ENCODE results near the gene PRELP.

Gene PRELP

DNA sequence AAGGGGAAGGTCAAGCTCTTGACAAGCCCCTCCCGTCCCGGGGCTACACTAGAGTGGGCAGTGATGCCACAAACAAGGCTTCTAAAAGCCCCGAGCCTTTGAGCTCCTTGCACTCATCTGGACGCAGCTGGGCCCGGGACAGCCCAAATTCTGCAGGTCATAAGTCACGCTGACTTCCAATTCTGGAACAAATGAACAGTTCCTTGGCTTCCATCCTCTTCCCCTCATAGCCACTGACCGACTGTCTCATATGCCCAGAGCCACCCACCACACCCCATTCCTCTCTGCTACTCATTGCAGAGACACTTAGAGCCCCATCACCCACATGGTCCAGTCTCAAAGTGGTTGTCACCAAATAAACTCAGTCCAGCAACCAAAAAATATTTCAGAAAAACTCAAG lies 32.8 kb upstream of the PRELP start:
- no peak for TF ChIP-seq NFIC (IDR thresholded peaks at IDR 0.05)
- TF ChIP-seq RAD21 (IDR thresholded peaks at IDR 0.05; ENCODE audit: low read depth) = no peak
- TF ChIP-seq YY1 (IDR thresholded peaks at IDR 0.05; ENCODE audit: low read depth) = no peak
- no peak for TF ChIP-seq CEBPB (IDR thresholded peaks at IDR 0.05)
- TF ChIP-seq TAF1 (IDR thresholded peaks at IDR 0.05; ENCODE audit: low read depth) = no peak
- TF ChIP-seq FOXM1 (IDR thresholded peaks at IDR 0.05; ENCODE audit: borderline replicate concordance, low read depth) = no peak
- no peak for TF ChIP-seq EGR1 (IDR thresholded peaks at IDR 0.05)
- no peak for TF ChIP-seq USF1 (IDR thresholded peaks at IDR 0.05)
- no peak for TF ChIP-seq ZBTB7A (IDR thresholded peaks at IDR 0.05; ENCODE audit: low read depth)
- TF ChIP-seq TEAD4 (IDR thresholded peaks at IDR 0.05) = no peak
- TF ChIP-seq, protein P1, sequence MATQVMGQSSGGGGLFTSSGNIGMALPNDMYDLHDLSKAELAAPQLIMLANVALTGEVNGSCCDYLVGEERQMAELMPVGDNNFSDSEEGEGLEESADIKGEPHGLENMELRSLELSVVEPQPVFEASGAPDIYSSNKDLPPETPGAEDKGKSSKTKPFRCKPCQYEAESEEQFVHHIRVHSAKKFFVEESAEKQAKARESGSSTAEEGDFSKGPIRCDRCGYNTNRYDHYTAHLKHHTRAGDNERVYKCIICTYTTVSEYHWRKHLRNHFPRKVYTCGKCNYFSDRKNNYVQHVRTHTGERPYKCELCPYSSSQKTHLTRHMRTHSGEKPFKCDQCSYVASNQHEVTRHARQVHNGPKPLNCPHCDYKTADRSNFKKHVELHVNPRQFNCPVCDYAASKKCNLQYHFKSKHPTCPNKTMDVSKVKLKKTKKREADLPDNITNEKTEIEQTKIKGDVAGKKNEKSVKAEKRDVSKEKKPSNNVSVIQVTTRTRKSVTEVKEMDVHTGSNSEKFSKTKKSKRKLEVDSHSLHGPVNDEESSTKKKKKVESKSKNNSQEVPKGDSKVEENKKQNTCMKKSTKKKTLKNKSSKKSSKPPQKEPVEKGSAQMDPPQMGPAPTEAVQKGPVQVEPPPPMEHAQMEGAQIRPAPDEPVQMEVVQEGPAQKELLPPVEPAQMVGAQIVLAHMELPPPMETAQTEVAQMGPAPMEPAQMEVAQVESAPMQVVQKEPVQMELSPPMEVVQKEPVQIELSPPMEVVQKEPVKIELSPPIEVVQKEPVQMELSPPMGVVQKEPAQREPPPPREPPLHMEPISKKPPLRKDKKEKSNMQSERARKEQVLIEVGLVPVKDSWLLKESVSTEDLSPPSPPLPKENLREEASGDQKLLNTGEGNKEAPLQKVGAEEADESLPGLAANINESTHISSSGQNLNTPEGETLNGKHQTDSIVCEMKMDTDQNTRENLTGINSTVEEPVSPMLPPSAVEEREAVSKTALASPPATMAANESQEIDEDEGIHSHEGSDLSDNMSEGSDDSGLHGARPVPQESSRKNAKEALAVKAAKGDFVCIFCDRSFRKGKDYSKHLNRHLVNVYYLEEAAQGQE (IDR thresholded peaks at IDR 0.05; ENCODE audit: low read depth) = no peak
- TF ChIP-seq, protein P2, sequence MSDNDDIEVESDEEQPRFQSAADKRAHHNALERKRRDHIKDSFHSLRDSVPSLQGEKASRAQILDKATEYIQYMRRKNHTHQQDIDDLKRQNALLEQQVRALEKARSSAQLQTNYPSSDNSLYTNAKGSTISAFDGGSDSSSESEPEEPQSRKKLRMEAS (IDR thresholded peaks at IDR 0.05) = no peak
- TF ChIP-seq TCF12 (IDR thresholded peaks at IDR 0.05; ENCODE audit: low read depth) = no peak

DNA sequence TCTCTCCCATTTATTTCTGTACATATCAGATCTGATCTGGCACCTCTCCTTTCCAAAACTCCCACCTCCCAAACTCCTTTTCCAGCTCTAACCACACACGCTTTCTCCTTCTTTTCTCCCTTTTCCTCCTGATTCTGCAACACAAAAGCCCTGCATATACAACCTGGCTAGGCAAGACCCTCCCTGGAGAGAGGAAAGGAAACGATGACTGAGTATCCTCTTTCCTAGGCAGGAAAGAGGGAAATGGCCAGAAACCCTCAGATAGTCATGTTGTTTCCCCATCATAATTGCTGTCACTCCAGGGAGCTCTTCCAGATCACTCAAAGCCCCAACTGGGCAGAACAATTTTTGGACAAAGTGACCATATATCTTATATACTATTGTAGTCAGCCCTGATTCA lies 32.3 kb upstream of the PRELP start:
- TF ChIP-seq ZBTB7A (IDR thresholded peaks at IDR 0.05; ENCODE audit: low read depth) = no peak
- TF ChIP-seq, protein P2 (IDR thresholded peaks at IDR 0.05) = no peak
- TF ChIP-seq FOXM1 (IDR thresholded peaks at IDR 0.05; ENCODE audit: borderline replicate concordance, low read depth) = no peak
- no peak for TF ChIP-seq NFIC (IDR thresholded peaks at IDR 0.05)
- no peak for TF ChIP-seq CEBPB (IDR thresholded peaks at IDR 0.05)
- TF ChIP-seq EGR1 (IDR thresholded peaks at IDR 0.05) = no peak
- no peak for TF ChIP-seq RAD21 (IDR thresholded peaks at IDR 0.05; ENCODE audit: low read depth)
- TF ChIP-seq EP300 (IDR thresholded peaks at IDR 0.05; ENCODE audit: borderline replicate concordance) = no peak
- no peak for TF ChIP-seq USF1 (IDR thresholded peaks at IDR 0.05)
- TF ChIP-seq TEAD4 (IDR thresholded peaks at IDR 0.05) = no peak
- no peak for TF ChIP-seq TAF1 (IDR thresholded peaks at IDR 0.05; ENCODE audit: low read depth)
- TF ChIP-seq TCF12 (IDR thresholded peaks at IDR 0.05; ENCODE audit: low read depth) = no peak
- no peak for TF ChIP-seq YY1 (IDR thresholded peaks at IDR 0.05; ENCODE audit: low read depth)
- TF ChIP-seq, protein P1 (IDR thresholded peaks at IDR 0.05; ENCODE audit: low read depth) = no peak
- TF ChIP-seq CREB1 (IDR thresholded peaks at IDR 0.05; ENCODE audit: low read depth) = no peak

DNA sequence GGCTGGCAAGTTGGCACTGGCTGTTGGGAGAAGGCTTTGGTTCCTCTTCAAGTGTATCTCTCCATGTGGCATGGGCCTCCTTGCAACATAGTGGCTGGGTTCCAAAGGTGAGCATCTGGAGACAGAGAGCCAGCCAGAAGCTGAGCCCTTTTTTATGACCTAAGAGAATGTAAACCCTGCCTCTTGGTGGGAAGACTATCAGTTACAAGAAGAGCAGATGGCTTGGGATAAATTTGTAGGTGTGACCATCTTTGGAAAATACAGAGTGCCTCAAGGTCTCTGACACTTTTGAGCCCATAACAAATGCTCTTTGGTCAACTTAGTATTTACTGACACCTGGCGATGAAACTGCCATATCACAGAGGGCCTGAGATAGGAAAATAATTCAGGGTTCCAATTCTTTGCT lies 31.4 kb upstream of the PRELP start:
- no peak for TF ChIP-seq NFIC (IDR thresholded peaks at IDR 0.05)
- TF ChIP-seq, protein P2 (IDR thresholded peaks at IDR 0.05) = no peak
- TF ChIP-seq CEBPB (IDR thresholded peaks at IDR 0.05) = no peak
- no peak for TF ChIP-seq YY1 (IDR thresholded peaks at IDR 0.05; ENCODE audit: low read depth)
- no peak for TF ChIP-seq ZBTB7A (IDR thresholded peaks at IDR 0.05; ENCODE audit: low read depth)
- no peak for TF ChIP-seq TEAD4 (IDR thresholded peaks at IDR 0.05)

GRCh38 chr1:203447151-203447550 lies 28.5 kb upstream of the PRELP start:
- TF ChIP-seq EGR1 (IDR thresholded peaks at IDR 0.05) = no peak
- no peak for TF ChIP-seq CREB1 (IDR thresholded peaks at IDR 0.05; ENCODE audit: low read depth)
- no peak for TF ChIP-seq ZBTB7A (IDR thresholded peaks at IDR 0.05; ENCODE audit: low read depth)
- TF ChIP-seq, protein P2 (IDR thresholded peaks at IDR 0.05) = no peak
- TF ChIP-seq USF1 (IDR thresholded peaks at IDR 0.05) = no peak
- no peak for TF ChIP-seq TEAD4 (IDR thresholded peaks at IDR 0.05)
- no peak for TF ChIP-seq TCF12 (IDR thresholded peaks at IDR 0.05; ENCODE audit: low read depth)
- no peak for TF ChIP-seq NFIC (IDR thresholded peaks at IDR 0.05)

DNA sequence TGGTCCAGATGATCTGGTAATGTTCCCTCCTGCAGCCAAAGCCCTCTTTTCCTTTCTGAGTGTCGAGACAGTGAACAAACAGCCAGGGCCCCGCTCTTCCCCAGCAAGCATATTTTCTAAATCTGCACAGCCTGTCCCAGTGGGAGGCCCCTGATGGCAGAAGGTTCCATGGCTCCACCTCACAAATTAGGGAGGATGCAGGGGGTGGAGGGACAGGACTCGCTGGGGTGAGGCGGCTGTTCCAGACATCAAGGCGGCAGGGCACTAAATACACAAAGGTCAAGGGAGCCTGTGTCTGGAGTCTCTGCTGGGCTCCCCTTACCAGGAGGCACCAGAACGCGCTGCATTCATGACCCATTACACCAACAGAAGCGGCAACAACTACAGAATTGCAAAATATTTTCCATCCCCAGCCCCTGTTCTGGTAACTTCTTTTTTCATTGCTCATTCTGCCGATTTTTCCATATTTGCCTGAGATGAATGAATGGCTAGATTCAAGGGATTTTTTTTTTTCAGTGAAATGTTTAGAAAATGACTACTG lies 27.0 kb upstream of the PRELP start:
- TF ChIP-seq, protein P2 (IDR thresholded peaks at IDR 0.05) = no peak
- TF ChIP-seq YY1 (IDR thresholded peaks at IDR 0.05; ENCODE audit: low read depth) (no peak), TEAD4 (IDR thresholded peaks at IDR 0.05) (no peak), EGR1 (IDR thresholded peaks at IDR 0.05) (no peak), ZBTB7A (IDR thresholded peaks at IDR 0.05; ENCODE audit: low read depth) (no peak), CEBPB (IDR thresholded peaks at IDR 0.05) (no peak), CREB1 (IDR thresholded peaks at IDR 0.05; ENCODE audit: low read depth) (no peak), TCF12 (IDR thresholded peaks at IDR 0.05; ENCODE audit: low read depth) (no peak), NFIC (IDR thresholded peaks at IDR 0.05) (no peak), TAF1 (IDR thresholded peaks at IDR 0.05; ENCODE audit: low read depth) (no peak), USF1 (IDR thresholded peaks at IDR 0.05) (no peak), EP300 (IDR thresholded peaks at IDR 0.05; ENCODE audit: borderline replicate concordance) (no peak), FOXM1 (IDR thresholded peaks at IDR 0.05; ENCODE audit: borderline replicate concordance, low read depth) (no peak)
- TF ChIP-seq, protein P1 (IDR thresholded peaks at IDR 0.05; ENCODE audit: low read depth) = no peak

Data from Ishikawa (cell line).